A549 (cell line): ENCODE measurements around the gene NKX6-1. TPM values are rescaled to one million over a fixed set of nuclear protein-coding genes. Genes with fewer than 3 reads are reported as not detected.

Experiments used
- ATAC-seq, 2 experiments: fragments of 200-7000 bp in 1 of 2; fragments of >200 bp in 1 of 2; cut with Nextera tagmentation in 1 of 2; cut with Tn5 transposase in 1 of 2; 3 replicates each; pipeline versions ENCODE4 v1.8.0 to v1.9.1; 2018 to 2020; ENCODE audit warnings: mild to moderate bottlenecking in 1 of 2, moderate library complexity in 1 of 2
- CTCF ChIA-PET: fragments of 300-600 bp; sonication (Branson Sonifier 250); formaldehyde crosslinking; extraction: SDS; loops from one replicate; lab custom pipeline; 2021; ENCODE audit warnings: antibody characterized with exemption, inconsistent platforms; lab: Yijun Ruan, JAX
- POLR2A ChIA-PET: fragments of 350-600 bp; formaldehyde crosslinking; extraction: SDS; loops from one replicate; lab custom pipeline; 2021; ENCODE audit warnings: antibody characterized with exemption, inconsistent platforms; lab: Yijun Ruan, JAX
- DNase-seq, 2 experiments: peaks; one replicate each; pipeline versions ENCODE4 v3.0.0 to v3.0.0-alpha.2; 2011 to 2016; ENCODE audit warnings: low read depth in 1 of 2, low spot score in 1 of 2
- FAIRE-seq: peaks from 2 replicates; lab custom pipeline; 2011; peaks lifted over from hg19 to GRCh38; lab: Jason Lieb, UNC
- H3K27ac ChIP-seq, 2 experiments: fragments of >200 bp; sonication (Bioruptor Twin); formaldehyde crosslinking; 3 replicates each; pipeline ENCODE4 v1.5.1; 2016 to 2017
- H3K4me1 ChIP-seq: fragments of >200 bp; sonication (Bioruptor Twin); formaldehyde crosslinking; 3 replicates; pipeline ENCODE4 v1.6.1; 2016
- H3K4me2 ChIP-seq: fragments of >200 bp; sonication (Bioruptor Twin); formaldehyde crosslinking; 3 replicates; pipeline ENCODE4 v1.6.1; 2016
- H3K4me3 ChIP-seq: fragments of >200 bp; sonication (Bioruptor Twin); formaldehyde crosslinking; 3 replicates; pipeline ENCODE4 v1.5.1; 2016
- H3K9me3 ChIP-seq: fragments of >200 bp; sonication (Bioruptor Twin); formaldehyde crosslinking; 3 replicates; pipeline ENCODE4 v1.6.1; 2016
- ESRRA ChIP-seq: fragments of 150-350 bp; IDR thresholded peaks from 2 replicates; pipeline ENCODE4 v1.6.1; 2014; ENCODE audit warnings: mild to moderate bottlenecking, low read length, borderline replicate concordance
- FOSL2 ChIP-seq, 2 experiments: fragments of 450-650 bp in 1 of 2; fragments of >200 bp in 1 of 2; sonication (Bioruptor Twin) in 1 of 2; formaldehyde crosslinking; IDR thresholded peaks; 2 replicates each; pipeline versions ENCODE4 v1.5.0 to v1.6.1; 2016 to 2020; ENCODE audit warnings: mild to moderate bottlenecking in 1 of 2, moderate library complexity in 1 of 2
- GATA3 ChIP-seq: IDR thresholded peaks from 2 replicates; pipeline ENCODE4 v1.6.1; 2012; ENCODE audit warnings: borderline replicate concordance
- HEYL ChIP-seq: fragments of 250-450 bp; sonication (Bioruptor Pico); IDR thresholded peaks from 2 replicates; pipeline ENCODE4 v1.8.0; 2021; ENCODE audit warnings: mild to moderate bottlenecking, moderate library complexity
- JUN ChIP-seq, 2 experiments: fragments of >200 bp; sonication (Bioruptor Twin); formaldehyde crosslinking; IDR thresholded peaks; 2 replicates in 1 of 2; 3 replicates in 1 of 2; pipeline ENCODE4 v1.6.1; 2016 to 2017
- NFE2L2 ChIP-seq: fragments of 150-350 bp; conservative IDR thresholded peaks from 2 replicates; pipeline ENCODE4 v1.6.1; 2014; ENCODE audit warnings: low read length
- POLR2AphosphoS2 ChIP-seq: conservative IDR thresholded peaks from 2 replicates; pipeline ENCODE4 v1.6.1; 2012; ENCODE audit warnings: low read length, improper control_type of control experiment, inconsistent platforms
- RAD21 ChIP-seq, 2 experiments: fragments of >200 bp in 1 of 2; sonication (Bioruptor Twin) in 1 of 2; formaldehyde crosslinking in 1 of 2; IDR thresholded peaks in 1 of 2; conservative IDR thresholded peaks in 1 of 2; 2 replicates in 1 of 2; 3 replicates in 1 of 2; pipeline ENCODE4 v1.6.1; 2012 to 2018; ENCODE audit warnings: inconsistent platforms in 1 of 2
- RCOR1 ChIP-seq: fragments of 150-350 bp; IDR thresholded peaks from 2 replicates; pipeline ENCODE4 v1.6.1; 2014; ENCODE audit warnings: antibody characterized with exemption, low read length, low read depth
- SMC3 ChIP-seq: fragments of >200 bp; sonication (Bioruptor Twin); formaldehyde crosslinking; IDR thresholded peaks from 3 replicates; pipeline ENCODE4 v1.6.1; 2018; ENCODE audit warnings: inconsistent platforms
- TFCP2L1 ChIP-seq: fragments of 250-450 bp; sonication (Bioruptor Pico); IDR thresholded peaks from 2 replicates; pipeline ENCODE4 v1.5.0; 2021; ENCODE audit warnings: mild to moderate bottlenecking
- ZFP36 ChIP-seq: fragments of 450-650 bp; IDR thresholded peaks from 2 replicates; pipeline ENCODE4 v1.6.1; 2014; ENCODE audit warnings: borderline replicate concordance; ENCODE audit not compliant: partially characterized antibody
- ZNF302 ChIP-seq: fragments of 250-450 bp; sonication (Bioruptor Pico); IDR thresholded peaks from 2 replicates; pipeline ENCODE4 v1.9.0; 2021; ENCODE audit warnings: inconsistent platforms, mild to moderate bottlenecking, moderate library complexity
- WGBS: methylation state at CpG from one replicate; pipeline ENCODE4 v1.1.6; 2017; ENCODE audit errors: missing lambda C conversion rate; 5-methylcytosine and 5-hydroxymethylcytosine counted together
- polyA plus RNA-seq, 4 experiments: library from polyadenylated mRNA; depleted of rRNA in 3 of 4; stranded (reverse); fragments of >200 nt; fragmentation: RNase III in 1 of 4; extraction: RNeasy Plus Mini Kit Qiagen cat#74134 plus additional on column Dnase treatment in 1 of 4; gene quantifications; 2 replicates in 3 of 4; 3 replicates in 1 of 4; pipeline ENCODE4 v1.2.3, GENCODE V29; 2011 to 2017
- small RNA-seq, 6 experiments: library from RNA; depleted of rRNA; stranded (forward); fragments of <200 nt; gene quantifications; one replicate each; pipeline ENCODE3, GENCODE V24; 2012
- TF ChIP-seq, protein P1 (sequence below): fragments of >200 bp; sonication (Bioruptor Twin); formaldehyde crosslinking; IDR thresholded peaks from 3 replicates; pipeline ENCODE4 v1.5.1; 2016
- TF ChIP-seq, protein P2 (sequence below): fragments of 150-350 bp; IDR thresholded peaks from 2 replicates; pipeline ENCODE4 v1.6.1; 2014; ENCODE audit warnings: low read depth, mild to moderate bottlenecking, low read length

NKX6-1 gene
- polyA plus RNA-seq, 2 of the 4 experiments (the other 2 are of a cell fraction), result 0.13 to 0.28 TPM

DNA sequence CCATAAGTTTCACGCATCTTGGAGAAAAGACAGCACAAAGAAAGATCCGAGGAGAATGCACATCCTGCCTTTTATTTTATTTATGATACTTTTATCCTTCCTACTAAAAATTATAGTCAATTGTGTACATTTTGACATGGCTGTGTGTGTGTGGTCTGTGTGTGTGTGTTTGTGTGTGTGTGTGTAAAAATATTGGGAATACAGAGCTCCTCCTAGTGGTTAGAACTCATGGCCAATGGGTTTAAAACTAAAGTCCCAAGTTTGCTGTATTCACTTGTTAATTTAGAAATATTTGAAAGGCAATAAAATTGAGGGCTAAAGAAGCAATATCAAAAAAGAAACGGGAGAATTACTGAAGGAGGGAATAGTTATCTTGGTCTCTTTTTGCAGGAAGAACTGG lies 47.5 kb downstream of the NKX6-1 start:
- TF ChIP-seq RAD21 (conservative IDR thresholded peaks at IDR 0.05 in 1 of 2, IDR thresholded peaks at IDR 0.05 in 1 of 2), result peak; percentile 30 to 34; a peak in 3 of 5 replicates
- TF ChIP-seq, protein P1, sequence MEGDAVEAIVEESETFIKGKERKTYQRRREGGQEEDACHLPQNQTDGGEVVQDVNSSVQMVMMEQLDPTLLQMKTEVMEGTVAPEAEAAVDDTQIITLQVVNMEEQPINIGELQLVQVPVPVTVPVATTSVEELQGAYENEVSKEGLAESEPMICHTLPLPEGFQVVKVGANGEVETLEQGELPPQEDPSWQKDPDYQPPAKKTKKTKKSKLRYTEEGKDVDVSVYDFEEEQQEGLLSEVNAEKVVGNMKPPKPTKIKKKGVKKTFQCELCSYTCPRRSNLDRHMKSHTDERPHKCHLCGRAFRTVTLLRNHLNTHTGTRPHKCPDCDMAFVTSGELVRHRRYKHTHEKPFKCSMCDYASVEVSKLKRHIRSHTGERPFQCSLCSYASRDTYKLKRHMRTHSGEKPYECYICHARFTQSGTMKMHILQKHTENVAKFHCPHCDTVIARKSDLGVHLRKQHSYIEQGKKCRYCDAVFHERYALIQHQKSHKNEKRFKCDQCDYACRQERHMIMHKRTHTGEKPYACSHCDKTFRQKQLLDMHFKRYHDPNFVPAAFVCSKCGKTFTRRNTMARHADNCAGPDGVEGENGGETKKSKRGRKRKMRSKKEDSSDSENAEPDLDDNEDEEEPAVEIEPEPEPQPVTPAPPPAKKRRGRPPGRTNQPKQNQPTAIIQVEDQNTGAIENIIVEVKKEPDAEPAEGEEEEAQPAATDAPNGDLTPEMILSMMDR, result peak; percentile 46
- TF ChIP-seq JUN (IDR thresholded peaks at IDR 0.05), result no peak
- TF ChIP-seq SMC3, result peak; percentile 45
- no peak overlapping the region for H3K27ac ChIP-seq
- no peak for FAIRE-seq
- 16% methylated on average over 3 of the region's 3 CpGs for WGBS
- H3K4me3 ChIP-seq, result no peak overlapping the region
- peak in 1 of 2 experiments; percentile 6 for DNase-seq
- CTCF ChIA-PET, result interaction anchor here (0.6 to 3.4 kb wide), 12 partner anchors 8 to 981 kb away, joined by 3 to 12 read pairs (median 4); no protein-coding TSS in a partner anchor
- POLR2A ChIA-PET, result no interaction called here
- no peaks in the 10 kb centered on the region for H3K4me1 ChIP-seq
- H3K9me3 ChIP-seq, result no peaks in the 10 kb centered on the region
- H3K4me2 ChIP-seq, result no peak overlapping the region
- ATAC-seq, result no peak

DNA sequence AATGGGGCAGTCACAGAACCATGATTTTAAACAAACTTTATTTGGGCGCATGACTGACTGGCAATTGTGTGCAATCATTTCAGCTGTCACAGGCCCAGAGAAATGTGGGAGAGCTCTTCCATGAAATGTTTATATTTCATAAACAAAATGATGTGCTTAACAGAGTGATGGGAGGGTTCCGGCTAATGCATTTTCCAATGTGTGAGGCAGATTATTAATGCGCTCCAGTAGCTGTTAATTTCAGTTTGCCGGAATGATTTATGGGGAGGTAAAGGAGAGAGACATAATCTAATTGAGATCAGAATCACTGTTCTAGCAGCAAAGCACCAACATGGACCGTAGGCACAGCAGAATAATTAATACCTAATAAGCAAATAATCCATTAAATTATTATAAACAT lies 55.6 kb downstream of the NKX6-1 start:
- ChIA-PET POLR2A (no interaction called here), CTCF (interaction anchor here (0.6 kb wide), 1 partner anchor 85 kb away, joined by 3 read pairs; no protein-coding TSS in a partner anchor)
- FAIRE-seq (no peak), DNase-seq (no peak), ATAC-seq (no peak)
- Histone ChIP-seq H3K4me1 (no peaks in the 10 kb centered on the region), H3K9me3 (no peaks in the 10 kb centered on the region), H3K27ac (no peak overlapping the region), H3K4me3 (no peak overlapping the region), H3K4me2 (no peak overlapping the region)
- WGBS, result 64% methylated on average over 5 of the region's 5 CpGs
- no peak for TF ChIP-seq TFCP2L1

DNA sequence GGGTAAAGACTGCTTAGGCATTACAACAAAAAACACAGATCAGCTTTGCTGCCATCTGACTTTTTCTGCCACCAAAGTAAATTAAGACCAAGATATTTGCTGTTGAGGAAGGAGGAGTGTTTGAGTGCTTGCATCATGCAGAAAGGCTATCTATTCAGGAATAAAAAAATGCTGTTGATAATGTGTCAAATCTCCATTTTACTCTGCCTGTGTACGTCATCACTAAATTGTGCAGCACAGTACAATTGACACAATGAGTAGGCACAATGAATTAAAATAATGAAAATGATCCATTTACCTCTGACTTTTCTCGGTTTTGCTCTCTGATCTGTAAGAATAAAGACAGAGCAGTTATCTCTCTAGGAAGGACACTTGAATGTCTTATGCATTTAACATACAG lies 56.3 kb downstream of the NKX6-1 start:
- TF ChIP-seq RCOR1, result no peak
- TF ChIP-seq NFE2L2, result no peak
- TF ChIP-seq, protein P1, result no peak
- no peak for TF ChIP-seq FOSL2 (IDR thresholded peaks at IDR 0.05)
- no peak for TF ChIP-seq FOSL2 (CRISPR knock-in tag; IDR thresholded peaks at IDR 0.05)
- TF ChIP-seq ESRRA, result no peak
- TF ChIP-seq HEYL (CRISPR knock-in tag), result no peak
- TF ChIP-seq, protein P2, sequence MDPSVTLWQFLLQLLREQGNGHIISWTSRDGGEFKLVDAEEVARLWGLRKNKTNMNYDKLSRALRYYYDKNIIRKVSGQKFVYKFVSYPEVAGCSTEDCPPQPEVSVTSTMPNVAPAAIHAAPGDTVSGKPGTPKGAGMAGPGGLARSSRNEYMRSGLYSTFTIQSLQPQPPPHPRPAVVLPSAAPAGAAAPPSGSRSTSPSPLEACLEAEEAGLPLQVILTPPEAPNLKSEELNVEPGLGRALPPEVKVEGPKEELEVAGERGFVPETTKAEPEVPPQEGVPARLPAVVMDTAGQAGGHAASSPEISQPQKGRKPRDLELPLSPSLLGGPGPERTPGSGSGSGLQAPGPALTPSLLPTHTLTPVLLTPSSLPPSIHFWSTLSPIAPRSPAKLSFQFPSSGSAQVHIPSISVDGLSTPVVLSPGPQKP, result no peak
- TF ChIP-seq TFCP2L1, result no peak
- TF ChIP-seq GATA3, result no peak
- TF ChIP-seq ZNF302 (CRISPR knock-in tag), result no peak
- no peak for TF ChIP-seq ZFP36
- no peak for TF ChIP-seq POLR2AphosphoS2
- TF ChIP-seq JUN (IDR thresholded peaks at IDR 0.05), result no peak
- ChIA-PET POLR2A (no interaction called here), CTCF (no interaction called here)
- Histone ChIP-seq H3K9me3 (no peaks in the 10 kb centered on the region), H3K27ac (no peak overlapping the region), H3K4me3 (no peak overlapping the region), H3K4me1 (no peaks in the 10 kb centered on the region), H3K4me2 (no peak overlapping the region)
- no peak for ATAC-seq
- 51% methylated on average over 2 of the region's 2 CpGs for WGBS
- DNase-seq, result no peak
- FAIRE-seq, result no peak

Small RNAs within 50 kb of the gene (small RNA-seq; reads per million reads assigned to genes)
- gene RPL3P13, result 0 reads per million in 6 experiments

Other genes starting within 250 kb of the NKX6-1 start
- gene CDS1, start 83.8 kb upstream of the NKX6-1 start, polyA plus RNA-seq (2011; rRNA removed), result 1.1 and 1.4 TPM in 2 replicates
- gene CDS1, start 83.8 kb upstream of the NKX6-1 start, polyA plus RNA-seq (2017; fragmentation: RNase III; extraction: RNeasy Plus Mini Kit Qiagen cat#74134 plus additional on column Dnase treatment), result 0.46 to 0.55 TPM (median 0.49 TPM) in 3 replicates